ENCODE results near the gene MBD3L3.
"Not testable (repeated sequence)": the region's sequence is repeated elsewhere in the genome, so short reads cannot be mapped to it uniquely, and the experiment has no call there.

The MBD3L3 gene

GRCh38 chr19:7072541-7072940 is 14.1 kb upstream of the MBD3L3 start:
- no peak for DNase-seq (ENCODE audit: low read depth in 2 of 2)
- TF ChIP-seq CTCF (IDR thresholded peaks at IDR 0.05; ENCODE audit: low read depth, low read length) = no peak
- H3K4me3 ChIP-seq (replicated peaks in 1 of 2; ENCODE audit: low read depth in 2 of 2, low read length in 2 of 2) = no peak overlapping the region

GRCh38 chr19:7069904-7070226 is 11.4 kb upstream of the MBD3L3 start:
- TF ChIP-seq CTCF (IDR thresholded peaks at IDR 0.05; ENCODE audit: low read depth, low read length) = no peak
- DNase-seq (ENCODE audit: low read depth in 2 of 2) = peak in 1 of 2 donors; percentile 9
- peak overlapping the region; percentile 96 to 98 for H3K4me3 ChIP-seq (replicated peaks in 1 of 2; ENCODE audit: low read depth in 2 of 2, low read length in 2 of 2)

- peak within 1 kb of the TSS; percentile 96 to 98 for H3K4me3 ChIP-seq (replicated peaks in 1 of 2; ENCODE audit: low read depth in 2 of 2, low read length in 2 of 2)
- DNase-seq (ENCODE audit: low read depth in 2 of 2) = peak; percentile 98
- TF ChIP-seq CTCF (IDR thresholded peaks at IDR 0.05; ENCODE audit: low read depth, low read length) = no peak
Observed at GRCh38 chr19:7069042-7069903, 10.8 kb upstream of the MBD3L3 start, which contains the start of gene ZNF557. TSS of gene ZNF557 (plus strand) at chr19:7069703. CDS start at chr19:7075075, 5,372 bp downstream.

GRCh38 chr19:7068599-7068998 is 10.1 kb upstream of the MBD3L3 start:
- H3K4me3 ChIP-seq (replicated peaks in 1 of 2; ENCODE audit: low read depth in 2 of 2, low read length in 2 of 2) = no peak overlapping the region
- no peak for DNase-seq (ENCODE audit: low read depth in 2 of 2)

GRCh38 chr19:7067716-7068115 is 9.2 kb upstream of the MBD3L3 start:
- no peak overlapping the region for H3K4me3 ChIP-seq (replicated peaks in 1 of 2; ENCODE audit: low read depth in 2 of 2, low read length in 2 of 2)
- TF ChIP-seq CTCF (IDR thresholded peaks at IDR 0.05; ENCODE audit: low read depth, low read length) = no peak
- peak in 1 of 2 donors; percentile 45 for DNase-seq (ENCODE audit: low read depth in 2 of 2)

More at GRCh38 chr19:7068599-7068998, 10.1 kb upstream of the MBD3L3 start:
- TF ChIP-seq CTCF (IDR thresholded peaks at IDR 0.05; ENCODE audit: low read depth, low read length) = no peak

- peak; percentile 45 for TF ChIP-seq CTCF (IDR thresholded peaks at IDR 0.05; ENCODE audit: low read depth, low read length)
- not testable (repeated sequence) for H3K4me3 ChIP-seq (replicated peaks in 1 of 2; ENCODE audit: low read depth in 2 of 2, low read length in 2 of 2)
- peak; percentile 41 to 56 for DNase-seq (ENCODE audit: low read depth in 2 of 2)
Observed at GRCh38 chr19:7067122-7067521, 8.6 kb upstream of the MBD3L3 start.

Data from cardiac fibroblast (primary cell).